ENCODE measurements around the gene LDB2.

The LDB2 gene

GRCh38 chr4:16843831-16844508 lies 54.5 kb downstream of the LDB2 start:
- no peak for DNase-seq (ENCODE audit: low read depth)

- no peak for DNase-seq (ENCODE audit: low read depth)
These were observed 60.1 kb downstream of the LDB2 start for GRCh38 chr4:16838226-16838875.

- DNase-seq (ENCODE audit: low read depth), result no peak
These were observed 61.0 kb downstream of the LDB2 start for GRCh38 chr4:16837475-16837874.

- no peak for DNase-seq (ENCODE audit: low read depth)
These were observed 62.1 kb downstream of the LDB2 start for GRCh38 chr4:16836324-16836723.

GRCh38 chr4:16835597-16836247 lies 62.7 kb downstream of the LDB2 start:
- no peak for DNase-seq (ENCODE audit: low read depth)

- DNase-seq (ENCODE audit: low read depth), result no peak
These were observed 63.6 kb downstream of the LDB2 start for GRCh38 chr4:16834814-16835213.

- DNase-seq (ENCODE audit: low read depth), result no peak
These were observed 64.7 kb downstream of the LDB2 start for GRCh38 chr4:16833722-16834121.

- DNase-seq (ENCODE audit: low read depth), result no peak
These were observed 68.4 kb downstream of the LDB2 start for GRCh38 chr4:16830081-16830480.

GRCh38 chr4:16827794-16828724 lies 70.4 kb downstream of the LDB2 start:
- DNase-seq (ENCODE audit: low read depth), result no peak

GRCh38 chr4:16827045-16827444 lies 71.4 kb downstream of the LDB2 start:
- no peak for DNase-seq (ENCODE audit: low read depth)

- DNase-seq (ENCODE audit: low read depth), result no peak
These were observed 72.0 kb downstream of the LDB2 start for GRCh38 chr4:16826406-16826910.

- no peak for DNase-seq (ENCODE audit: low read depth)
These were observed 74.1 kb downstream of the LDB2 start for GRCh38 chr4:16824278-16824806.

- no peak for DNase-seq (ENCODE audit: low read depth)
These were observed 78.1 kb downstream of the LDB2 start for GRCh38 chr4:16820329-16820728.

- no peak for DNase-seq (ENCODE audit: low read depth)
These were observed 78.8 kb downstream of the LDB2 start for GRCh38 chr4:16819652-16820051.

GRCh38 chr4:16818005-16818404 lies 80.4 kb downstream of the LDB2 start:
- DNase-seq (ENCODE audit: low read depth), result no peak

- DNase-seq (ENCODE audit: low read depth), result no peak
These were observed 81.2 kb downstream of the LDB2 start for GRCh38 chr4:16817286-16817685.

- no peak for DNase-seq (ENCODE audit: low read depth)
These were observed 84.1 kb downstream of the LDB2 start for GRCh38 chr4:16814361-16814760.

GRCh38 chr4:16812041-16812440 lies 86.4 kb downstream of the LDB2 start:
- DNase-seq (ENCODE audit: low read depth), result no peak

GRCh38 chr4:16809943-16810342 lies 88.5 kb downstream of the LDB2 start:
- DNase-seq (ENCODE audit: low read depth), result no peak

- no peak for DNase-seq (ENCODE audit: low read depth)
These were observed 89.4 kb downstream of the LDB2 start for GRCh38 chr4:16809064-16809463.

GRCh38 chr4:16807355-16807754 lies 91.1 kb downstream of the LDB2 start:
- DNase-seq (ENCODE audit: low read depth), result no peak

GRCh38 chr4:16804581-16804980 lies 93.9 kb downstream of the LDB2 start:
- DNase-seq (ENCODE audit: low read depth), result no peak
